ENCODE measurements around the gene SAMSN1.

SAMSN1 gene

DNA sequence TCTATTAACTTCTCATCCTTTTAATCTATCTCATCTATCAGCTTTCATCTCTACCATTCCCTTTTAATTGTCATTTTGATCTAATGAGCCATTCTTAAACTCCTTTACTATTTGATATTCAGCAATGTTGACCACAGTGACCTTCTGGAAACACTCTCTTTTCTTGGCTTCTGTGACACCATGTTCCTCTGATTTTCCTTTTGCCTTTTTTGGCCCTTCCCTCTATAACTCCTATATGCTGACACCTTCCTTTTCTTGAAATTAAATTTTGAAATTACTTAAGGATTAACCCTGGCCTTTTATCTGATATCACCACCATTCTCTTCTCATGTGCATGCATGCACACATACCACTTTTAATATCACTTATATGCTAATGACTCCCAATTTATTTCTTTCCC lies 41.2 kb upstream of the SAMSN1 start:
- no peak overlapping the region for H3K4me3 ChIP-seq (ENCODE audit: low read depth, low read length)
- POLR2A ChIA-PET: no interaction called here
- no peak overlapping the region for H3K27ac ChIP-seq (ENCODE audit: extremely low read depth, low read depth, low read length)
- H3K4me1 ChIP-seq (ENCODE audit: control insufficient read depth, insufficient read depth, low read length): no peaks in the 10 kb centered on the region
- CTCF ChIA-PET: no interaction called here
- no peak for TF ChIP-seq ZNF184 (tag by site-specific recombination; IDR thresholded peaks at IDR 0.05)
- no peaks in the 10 kb centered on the region for H3K9me3 ChIP-seq (ENCODE audit: control insufficient read depth, insufficient read depth, low read depth, low read length)
- no peaks in the 10 kb centered on the region for H3K36me3 ChIP-seq (ENCODE audit: control insufficient read depth in 2 of 2, insufficient read depth in 1 of 2, low read length in 2 of 2)

- Histone ChIP-seq H3K4me3 (ENCODE audit: low read depth, low read length) (no peak overlapping the region), H3K9me3 (ENCODE audit: control insufficient read depth, insufficient read depth, low read depth, low read length) (no peaks in the 10 kb centered on the region), H3K4me1 (ENCODE audit: control insufficient read depth, insufficient read depth, low read length) (no peaks in the 10 kb centered on the region), H3K27ac (ENCODE audit: extremely low read depth, low read depth, low read length) (no peak overlapping the region), H3K36me3 (ENCODE audit: control insufficient read depth in 2 of 2, insufficient read depth in 1 of 2, low read length in 2 of 2) (no peaks in the 10 kb centered on the region)
- TF ChIP-seq ZNF292 (tag by site-specific recombination; IDR thresholded peaks at IDR 0.05; ENCODE audit: borderline replicate concordance, low read depth): no peak
- TF ChIP-seq ZNF639 (tag by site-specific recombination; IDR thresholded peaks at IDR 0.05): no peak
- TF ChIP-seq ZNF768 (tag by site-specific recombination; IDR thresholded peaks at IDR 0.05): no peak
- no peak for TF ChIP-seq ZFP41 (tag by site-specific recombination; IDR thresholded peaks at IDR 0.05; ENCODE audit: borderline replicate concordance)
- no peak for TF ChIP-seq ZNF433 (tag by site-specific recombination; IDR thresholded peaks at IDR 0.05; ENCODE audit: low read depth)
- TF ChIP-seq ZNF660 (tag by site-specific recombination; IDR thresholded peaks at IDR 0.05): no peak
- TF ChIP-seq ZFHX2 (tag by site-specific recombination; conservative IDR thresholded peaks at IDR 0.05): no peak
- TF ChIP-seq GLIS2 (tag by site-specific recombination; IDR thresholded peaks at IDR 0.05): no peak
- no peak for TF ChIP-seq KLF8 (tag by site-specific recombination; IDR thresholded peaks at IDR 0.05)
- no peak for TF ChIP-seq ZNF529 (tag by site-specific recombination; IDR thresholded peaks at IDR 0.05; ENCODE audit: insufficient replicate concordance)
- no peak for TF ChIP-seq ZNF416 (tag by site-specific recombination; IDR thresholded peaks at IDR 0.05)
- no peak for TF ChIP-seq ZNF514 (tag by site-specific recombination; IDR thresholded peaks at IDR 0.05)
- no peak for TF ChIP-seq KLF1 (tag by site-specific recombination; IDR thresholded peaks at IDR 0.05)
- no peak for TF ChIP-seq ZNF239 (tag by site-specific recombination; IDR thresholded peaks at IDR 0.05)
- TF ChIP-seq ZNF23 (tag by site-specific recombination; IDR thresholded peaks at IDR 0.05; ENCODE audit: borderline replicate concordance): no peak
- TF ChIP-seq, protein P1, sequence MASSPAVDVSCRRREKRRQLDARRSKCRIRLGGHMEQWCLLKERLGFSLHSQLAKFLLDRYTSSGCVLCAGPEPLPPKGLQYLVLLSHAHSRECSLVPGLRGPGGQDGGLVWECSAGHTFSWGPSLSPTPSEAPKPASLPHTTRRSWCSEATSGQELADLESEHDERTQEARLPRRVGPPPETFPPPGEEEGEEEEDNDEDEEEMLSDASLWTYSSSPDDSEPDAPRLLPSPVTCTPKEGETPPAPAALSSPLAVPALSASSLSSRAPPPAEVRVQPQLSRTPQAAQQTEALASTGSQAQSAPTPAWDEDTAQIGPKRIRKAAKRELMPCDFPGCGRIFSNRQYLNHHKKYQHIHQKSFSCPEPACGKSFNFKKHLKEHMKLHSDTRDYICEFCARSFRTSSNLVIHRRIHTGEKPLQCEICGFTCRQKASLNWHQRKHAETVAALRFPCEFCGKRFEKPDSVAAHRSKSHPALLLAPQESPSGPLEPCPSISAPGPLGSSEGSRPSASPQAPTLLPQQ (tag by site-specific recombination; IDR thresholded peaks at IDR 0.05): no peak
- TF ChIP-seq GLI4 (tag by site-specific recombination; IDR thresholded peaks at IDR 0.05): no peak
- CTCF ChIA-PET: no interaction called here
- POLR2A ChIA-PET: no interaction called here
These were observed 39.0 kb upstream of the SAMSN1 start for GRCh38 chr21:14585122-14585521.

- no peaks in the 10 kb centered on the region for H3K36me3 ChIP-seq (ENCODE audit: control insufficient read depth in 2 of 2, insufficient read depth in 1 of 2, low read length in 2 of 2)
- POLR2A ChIA-PET: no interaction called here
- no peaks in the 10 kb centered on the region for H3K4me1 ChIP-seq (ENCODE audit: control insufficient read depth, insufficient read depth, low read length)
- TF ChIP-seq MYNN (tag by site-specific recombination; IDR thresholded peaks at IDR 0.05; ENCODE audit: borderline replicate concordance): no peak
- no peak for TF ChIP-seq ZNF544 (tag by site-specific recombination; IDR thresholded peaks at IDR 0.05)
- TF ChIP-seq ZNF639 (tag by site-specific recombination; IDR thresholded peaks at IDR 0.05): no peak
- TF ChIP-seq, protein P2, sequence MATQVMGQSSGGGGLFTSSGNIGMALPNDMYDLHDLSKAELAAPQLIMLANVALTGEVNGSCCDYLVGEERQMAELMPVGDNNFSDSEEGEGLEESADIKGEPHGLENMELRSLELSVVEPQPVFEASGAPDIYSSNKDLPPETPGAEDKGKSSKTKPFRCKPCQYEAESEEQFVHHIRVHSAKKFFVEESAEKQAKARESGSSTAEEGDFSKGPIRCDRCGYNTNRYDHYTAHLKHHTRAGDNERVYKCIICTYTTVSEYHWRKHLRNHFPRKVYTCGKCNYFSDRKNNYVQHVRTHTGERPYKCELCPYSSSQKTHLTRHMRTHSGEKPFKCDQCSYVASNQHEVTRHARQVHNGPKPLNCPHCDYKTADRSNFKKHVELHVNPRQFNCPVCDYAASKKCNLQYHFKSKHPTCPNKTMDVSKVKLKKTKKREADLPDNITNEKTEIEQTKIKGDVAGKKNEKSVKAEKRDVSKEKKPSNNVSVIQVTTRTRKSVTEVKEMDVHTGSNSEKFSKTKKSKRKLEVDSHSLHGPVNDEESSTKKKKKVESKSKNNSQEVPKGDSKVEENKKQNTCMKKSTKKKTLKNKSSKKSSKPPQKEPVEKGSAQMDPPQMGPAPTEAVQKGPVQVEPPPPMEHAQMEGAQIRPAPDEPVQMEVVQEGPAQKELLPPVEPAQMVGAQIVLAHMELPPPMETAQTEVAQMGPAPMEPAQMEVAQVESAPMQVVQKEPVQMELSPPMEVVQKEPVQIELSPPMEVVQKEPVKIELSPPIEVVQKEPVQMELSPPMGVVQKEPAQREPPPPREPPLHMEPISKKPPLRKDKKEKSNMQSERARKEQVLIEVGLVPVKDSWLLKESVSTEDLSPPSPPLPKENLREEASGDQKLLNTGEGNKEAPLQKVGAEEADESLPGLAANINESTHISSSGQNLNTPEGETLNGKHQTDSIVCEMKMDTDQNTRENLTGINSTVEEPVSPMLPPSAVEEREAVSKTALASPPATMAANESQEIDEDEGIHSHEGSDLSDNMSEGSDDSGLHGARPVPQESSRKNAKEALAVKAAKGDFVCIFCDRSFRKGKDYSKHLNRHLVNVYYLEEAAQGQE (tag by site-specific recombination; IDR thresholded peaks at IDR 0.05): no peak
- no peak for TF ChIP-seq ZNF423 (tag by site-specific recombination; IDR thresholded peaks at IDR 0.05)
- no peak for TF ChIP-seq ZNF621 (tag by site-specific recombination; IDR thresholded peaks at IDR 0.05)
- CTCF ChIA-PET: no interaction called here
- H3K9me3 ChIP-seq (ENCODE audit: control insufficient read depth, insufficient read depth, low read depth, low read length): no peaks in the 10 kb centered on the region
- H3K27ac ChIP-seq (ENCODE audit: extremely low read depth, low read depth, low read length): no peak overlapping the region
- H3K4me3 ChIP-seq (ENCODE audit: low read depth, low read length): no peak overlapping the region
These were observed 38.4 kb upstream of the SAMSN1 start for GRCh38 chr21:14584357-14585095.
